ENCODE data around the gene FARS2.

The FARS2 gene

DNA sequence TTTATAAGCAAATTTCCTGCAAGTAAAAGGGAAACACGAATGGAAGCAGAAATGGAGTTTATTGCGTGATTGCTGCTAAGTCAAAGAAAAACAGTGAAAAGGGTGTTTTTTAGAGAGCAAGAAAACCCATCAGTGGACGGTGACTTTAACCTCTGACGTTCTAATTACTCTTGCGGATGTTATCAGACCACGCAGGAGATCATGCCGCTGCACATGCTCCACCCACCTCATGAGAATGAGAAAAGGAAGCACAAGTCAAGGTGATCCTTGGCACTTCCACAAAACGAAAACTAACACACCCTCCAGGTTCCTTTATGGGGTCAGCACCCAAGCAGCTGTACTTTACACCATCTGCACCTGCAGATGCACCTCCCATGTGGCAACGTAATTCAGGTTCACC lies 45.5 kb upstream of the FARS2 start:
- no peak overlapping the region for H4K12ac ChIP-seq (ENCODE audit: low read depth, low read length)
- no CpG with 5 or more reads among the region's 9 CpGs for WGBS (ENCODE audit: extremely low coverage, insufficient coverage, insufficient read length)

GRCh38 chr6:5217356-5217755 lies 44.0 kb upstream of the FARS2 start:
- H3K4me3 ChIP-seq (ENCODE audit: low read depth, low read length): no peak overlapping the region
- no peak overlapping the region for H2BK12ac ChIP-seq (ENCODE audit: low read length)
- no peak overlapping the region for H3K4me2 ChIP-seq (ENCODE audit: low read length)
- H4K91ac ChIP-seq (ENCODE audit: low read depth, low read length): no peak overlapping the region
- H3K9ac ChIP-seq (ENCODE audit: low read length): no peak overlapping the region
- no peak overlapping the region for H3K18ac ChIP-seq (ENCODE audit: low read length)
- H3K79me2 ChIP-seq (ENCODE audit: control insufficient read depth, insufficient read depth, low read length, poor library complexity): no peaks in the 10 kb centered on the region
- no peak overlapping the region for H3K14ac ChIP-seq (ENCODE audit: low read length)
- WGBS (ENCODE audit: extremely low coverage, insufficient coverage, insufficient read length): no CpG with 5 or more reads among the region's 2 CpGs
- no peak overlapping the region for H3K4ac ChIP-seq (ENCODE audit: low read depth, low read length)
- no peak overlapping the region for H3K23ac ChIP-seq (ENCODE audit: low read length)
- H2BK120ac ChIP-seq (ENCODE audit: insufficient read depth, low read length, poor library complexity): no peak overlapping the region
- no peak for DNase-seq
- H4K12ac ChIP-seq (ENCODE audit: low read depth, low read length): no peak overlapping the region
- no peak overlapping the region for H4K8ac ChIP-seq (ENCODE audit: low read depth, low read length)
- no peak overlapping the region for H2AK5ac ChIP-seq (ENCODE audit: low read length)
- no peaks in the 10 kb centered on the region for H3K27me3 ChIP-seq (ENCODE audit: insufficient read depth, low read length)
- H2AFZ ChIP-seq (ENCODE audit: insufficient read depth, low read length, poor library complexity): no peak overlapping the region
- no peak overlapping the region for H2BK5ac ChIP-seq (ENCODE audit: low read depth, low read length, poor library complexity)
- H3K9me3 ChIP-seq (ENCODE audit: insufficient read depth, low read depth, low read length): no peaks in the 10 kb centered on the region
- H3K36me3 ChIP-seq (ENCODE audit: control insufficient read depth in 1 of 2, insufficient read depth in 2 of 2, low read length in 2 of 2): peaks cover 2 to 3% of the 10 kb centered on the region in 2 experiments
- peaks cover 5 to 6% of the 10 kb centered on the region in 2 experiments for H3K4me1 ChIP-seq (ENCODE audit: control insufficient read depth in 1 of 2, insufficient read depth in 2 of 2, low read length in 2 of 2)
- no peaks in the 10 kb centered on the region for H3K79me1 ChIP-seq (ENCODE audit: low read length)
- no peak overlapping the region for H3K27ac ChIP-seq (ENCODE audit: low read depth, low read length)

More for the DNA sequence above, 45.5 kb upstream of the FARS2 start:
- Histone ChIP-seq H3K36me3 (ENCODE audit: control insufficient read depth in 1 of 2, insufficient read depth in 2 of 2, low read length in 2 of 2) (peaks cover 2 to 3% of the 10 kb centered on the region in 2 experiments), H3K27me3 (ENCODE audit: insufficient read depth, low read length) (no peaks in the 10 kb centered on the region), H3K14ac (ENCODE audit: low read length) (no peak overlapping the region), H3K79me1 (ENCODE audit: low read length) (no peaks in the 10 kb centered on the region), H2BK12ac (ENCODE audit: low read length) (no peak overlapping the region), H3K4ac (ENCODE audit: low read depth, low read length) (no peak overlapping the region), H3K4me3 (ENCODE audit: low read depth, low read length) (no peak overlapping the region), H3K27ac (ENCODE audit: low read depth, low read length) (no peak overlapping the region), H2BK5ac (ENCODE audit: low read depth, low read length, poor library complexity) (no peak overlapping the region), H3K18ac (ENCODE audit: low read length) (no peak overlapping the region), H3K9me3 (ENCODE audit: insufficient read depth, low read depth, low read length) (no peaks in the 10 kb centered on the region), H3K4me1 (ENCODE audit: control insufficient read depth in 1 of 2, insufficient read depth in 2 of 2, low read length in 2 of 2) (peaks cover 5 to 6% of the 10 kb centered on the region in 2 experiments), H2BK120ac (ENCODE audit: insufficient read depth, low read length, poor library complexity) (no peak overlapping the region), H2AK5ac (ENCODE audit: low read length) (no peak overlapping the region), H3K9ac (ENCODE audit: low read length) (no peak overlapping the region), H2AFZ (ENCODE audit: insufficient read depth, low read length, poor library complexity) (no peak overlapping the region), H3K23ac (ENCODE audit: low read length) (no peak overlapping the region), H3K79me2 (ENCODE audit: control insufficient read depth, insufficient read depth, low read length, poor library complexity) (no peaks in the 10 kb centered on the region), H3K4me2 (ENCODE audit: low read length) (no peak overlapping the region), H4K8ac (ENCODE audit: low read depth, low read length) (no peak overlapping the region), H4K91ac (ENCODE audit: low read depth, low read length) (no peak overlapping the region)
- no peak for DNase-seq

GRCh38 chr6:5219011-5219691 lies 42.2 kb upstream of the FARS2 start:
- no peak overlapping the region for H4K12ac ChIP-seq (ENCODE audit: low read depth, low read length)
- no peaks in the 10 kb centered on the region for H3K79me2 ChIP-seq (ENCODE audit: control insufficient read depth, insufficient read depth, low read length, poor library complexity)
- no peak overlapping the region for H2BK120ac ChIP-seq (ENCODE audit: insufficient read depth, low read length, poor library complexity)
- H2BK5ac ChIP-seq (ENCODE audit: low read depth, low read length, poor library complexity): no peak overlapping the region
- peaks cover 5% of the 10 kb centered on the region in 2 experiments for H3K4me1 ChIP-seq (ENCODE audit: control insufficient read depth in 1 of 2, insufficient read depth in 2 of 2, low read length in 2 of 2)
- H3K27ac ChIP-seq (ENCODE audit: low read depth, low read length): no peak overlapping the region
- no peak overlapping the region for H2BK12ac ChIP-seq (ENCODE audit: low read length)
- no peaks in the 10 kb centered on the region for H3K9me3 ChIP-seq (ENCODE audit: insufficient read depth, low read depth, low read length)
- no peaks in the 10 kb centered on the region for H3K79me1 ChIP-seq (ENCODE audit: low read length)
- no peak overlapping the region for H3K4me3 ChIP-seq (ENCODE audit: low read depth, low read length)
- no peak overlapping the region for H3K4ac ChIP-seq (ENCODE audit: low read depth, low read length)
- H3K4me2 ChIP-seq (ENCODE audit: low read length): no peak overlapping the region
- H3K14ac ChIP-seq (ENCODE audit: low read length): no peak overlapping the region
- H3K36me3 ChIP-seq (ENCODE audit: control insufficient read depth in 1 of 2, insufficient read depth in 2 of 2, low read length in 2 of 2): no peaks in the 10 kb centered on the region
- no peak overlapping the region for H4K91ac ChIP-seq (ENCODE audit: low read depth, low read length)
- H3K18ac ChIP-seq (ENCODE audit: low read length): no peak overlapping the region
- DNase-seq: no peak
- H4K8ac ChIP-seq (ENCODE audit: low read depth, low read length): no peak overlapping the region
- no peak overlapping the region for H2AFZ ChIP-seq (ENCODE audit: insufficient read depth, low read length, poor library complexity)
- no CpG with 5 or more reads among the region's 5 CpGs for WGBS (ENCODE audit: extremely low coverage, insufficient coverage, insufficient read length)
- no peak overlapping the region for H3K9ac ChIP-seq (ENCODE audit: low read length)
- H3K27me3 ChIP-seq (ENCODE audit: insufficient read depth, low read length): no peaks in the 10 kb centered on the region
- H3K23ac ChIP-seq (ENCODE audit: low read length): no peak overlapping the region
- no peak overlapping the region for H2AK5ac ChIP-seq (ENCODE audit: low read length)

- Histone ChIP-seq H2BK12ac (ENCODE audit: low read length) (no peak overlapping the region), H3K79me1 (ENCODE audit: low read length) (no peaks in the 10 kb centered on the region), H2AFZ (ENCODE audit: insufficient read depth, low read length, poor library complexity) (no peak overlapping the region), H4K8ac (ENCODE audit: low read depth, low read length) (no peak overlapping the region), H3K23ac (ENCODE audit: low read length) (no peak overlapping the region), H4K12ac (ENCODE audit: low read depth, low read length) (no peak overlapping the region), H3K18ac (ENCODE audit: low read length) (no peak overlapping the region), H2BK120ac (ENCODE audit: insufficient read depth, low read length, poor library complexity) (no peak overlapping the region), H3K27me3 (ENCODE audit: insufficient read depth, low read length) (no peaks in the 10 kb centered on the region), H2BK5ac (ENCODE audit: low read depth, low read length, poor library complexity) (no peak overlapping the region), H3K4me1 (ENCODE audit: control insufficient read depth in 1 of 2, insufficient read depth in 2 of 2, low read length in 2 of 2) (no peaks in the 10 kb centered on the region), H3K79me2 (ENCODE audit: control insufficient read depth, insufficient read depth, low read length, poor library complexity) (no peaks in the 10 kb centered on the region), H4K91ac (ENCODE audit: low read depth, low read length) (no peak overlapping the region), H3K27ac (ENCODE audit: low read depth, low read length) (no peak overlapping the region), H3K9me3 (ENCODE audit: insufficient read depth, low read depth, low read length) (no peaks in the 10 kb centered on the region), H3K4me2 (ENCODE audit: low read length) (no peak overlapping the region), H3K9ac (ENCODE audit: low read length) (no peak overlapping the region), H2AK5ac (ENCODE audit: low read length) (no peak overlapping the region), H3K36me3 (ENCODE audit: control insufficient read depth in 1 of 2, insufficient read depth in 2 of 2, low read length in 2 of 2) (no peaks in the 10 kb centered on the region), H3K4me3 (ENCODE audit: low read depth, low read length) (no peak overlapping the region), H3K14ac (ENCODE audit: low read length) (no peak overlapping the region), H3K4ac (ENCODE audit: low read depth, low read length) (no peak overlapping the region)
- WGBS (ENCODE audit: extremely low coverage, insufficient coverage, insufficient read length): no CpG with 5 or more reads among the region's 1 CpG
- DNase-seq: no peak
These were observed 40.9 kb upstream of the FARS2 start for GRCh38 chr6:5220443-5220842.
